Left hindlimb (tissue), 1 donor: Measurements from ENCODE around the gene CCDC50.

Experiments
- DNase-seq: peaks from one replicate; pipeline ENCODE4 v3.0.0-alpha.2; 2018

Gene CCDC50

GRCh38 chr3:191383124-191383523, 53.9 kb downstream of the CCDC50 start:
- no peak for DNase-seq

- DNase-seq: no peak
These were observed 55.9 kb downstream of the CCDC50 start for GRCh38 chr3:191385101-191385500.

GRCh38 chr3:191387441-191388077, 58.4 kb downstream of the CCDC50 start:
- no peak for DNase-seq

GRCh38 chr3:191388823-191389222, 59.6 kb downstream of the CCDC50 start:
- DNase-seq: no peak

GRCh38 chr3:191390580-191390979, 61.4 kb downstream of the CCDC50 start:
- no peak for DNase-seq

- no peak for DNase-seq
These were observed 62.9 kb downstream of the CCDC50 start for GRCh38 chr3:191391861-191392808.

GRCh38 chr3:191393146-191393545, 64.0 kb downstream of the CCDC50 start:
- no peak for DNase-seq

GRCh38 chr3:191397771-191398170, 68.6 kb downstream of the CCDC50 start:
- DNase-seq: no peak

- no peak for DNase-seq
These were observed 69.4 kb downstream of the CCDC50 start for GRCh38 chr3:191398607-191399006.

GRCh38 chr3:191399918-191400317, 70.7 kb downstream of the CCDC50 start:
- no peak for DNase-seq

- DNase-seq: no peak
These were observed 72.7 kb downstream of the CCDC50 start for GRCh38 chr3:191401775-191402357.

- DNase-seq: no peak
These were observed 80.7 kb downstream of the CCDC50 start for GRCh38 chr3:191409791-191410359.

- no peak for DNase-seq
These were observed 83.6 kb downstream of the CCDC50 start for GRCh38 chr3:191412759-191413158.

GRCh38 chr3:191414286-191414685, 85.1 kb downstream of the CCDC50 start:
- DNase-seq: no peak

GRCh38 chr3:191414732-191415131, 85.5 kb downstream of the CCDC50 start:
- no peak for DNase-seq

GRCh38 chr3:191415566-191415965, 86.4 kb downstream of the CCDC50 start:
- no peak for DNase-seq

- DNase-seq: no peak
These were observed 88.2 kb downstream of the CCDC50 start for GRCh38 chr3:191417457-191417729.

GRCh38 chr3:191420771-191421170, 91.6 kb downstream of the CCDC50 start:
- DNase-seq: no peak

- no peak for DNase-seq
These were observed 95.7 kb downstream of the CCDC50 start for GRCh38 chr3:191424881-191425280.

- no peak for DNase-seq
These were observed 96.1 kb downstream of the CCDC50 start for GRCh38 chr3:191425322-191425734.

- DNase-seq: no peak
These were observed 97.1 kb downstream of the CCDC50 start for GRCh38 chr3:191426311-191426710.

GRCh38 chr3:191428177-191428576, 99.0 kb downstream of the CCDC50 start:
- DNase-seq: no peak

- DNase-seq: no peak
These were observed 100.9 kb downstream of the CCDC50 start for GRCh38 chr3:191430103-191430502.
